Activated T-helper 1 cell treated with anti-CD3 and anti-CD28 coated beads, Interleukin-2, amount 50 U/mL, for 16 hours (primary cell): Measurements from ENCODE around the gene LRRC74B.
"Not testable (repeated sequence)": the region's sequence is repeated elsewhere in the genome, so short reads cannot be mapped to it uniquely, and the experiment has no call there.

Source experiments
- DNase-seq, 2 donors: peaks; one replicate each; pipeline ENCODE4 v3.0.0-alpha.2; 2020; ENCODE audit warnings: low read depth in 1 of 2, low spot score in 1 of 2

The LRRC74B gene

GRCh38 chr22:21045585-21046294 is at the start of gene LRRC74B:
TSS of gene LRRC74B (plus strand) at chr22:21045946. CDS start at chr22:21045987, 41 bp downstream.
- peak; percentile 32 to 40 for DNase-seq

- no peak for DNase-seq
Observed at GRCh38 chr22:20996031-20996410, 49.7 kb upstream of the LRRC74B start.

GRCh38 chr22:20996598-20997535 is 48.9 kb upstream of the LRRC74B start:
- no peak for DNase-seq

- no peak for DNase-seq
Observed at GRCh38 chr22:20997536-20998257, 48.0 kb upstream of the LRRC74B start.

- DNase-seq = no peak
Observed at GRCh38 chr22:20998411-20999336, 47.1 kb upstream of the LRRC74B start.

GRCh38 chr22:20999350-21000206 is 46.2 kb upstream of the LRRC74B start:
- DNase-seq = no peak

GRCh38 chr22:21000207-21000986 is 45.3 kb upstream of the LRRC74B start:
- no peak for DNase-seq

- no peak for DNase-seq
Observed at GRCh38 chr22:21000987-21001600, 44.7 kb upstream of the LRRC74B start.

- DNase-seq = peak; percentile 94 to 96
Observed at GRCh38 chr22:21001601-21002325, 44.0 kb upstream of the LRRC74B start, which contains the start of gene THAP7. TSS of gene THAP7 (minus strand) at chr22:21002118. CDS start at chr22:21001911, 207 bp downstream.

- DNase-seq = no peak
Observed at GRCh38 chr22:21003782-21004181, 42.0 kb upstream of the LRRC74B start.

- not testable (repeated sequence) for DNase-seq
Observed at GRCh38 chr22:21009208-21009607, 36.5 kb upstream of the LRRC74B start.

GRCh38 chr22:21009638-21010425 is 35.9 kb upstream of the LRRC74B start:
- no peak for DNase-seq

GRCh38 chr22:21010426-21011113 is 35.2 kb upstream of the LRRC74B start:
- no peak for DNase-seq

- no peak for DNase-seq
Observed at GRCh38 chr22:21012446-21013407, 33.0 kb upstream of the LRRC74B start.

GRCh38 chr22:21013657-21014201 is 32.0 kb upstream of the LRRC74B start:
- DNase-seq = no peak
